Spleen (tissue), 11 donors: Measurements from ENCODE around the gene IFNA13. TPM values are rescaled to one million over a fixed set of nuclear protein-coding genes. Genes with fewer than 3 reads are reported as not detected.
A peak's percentile ranks its signal among the peaks of the same experiment; 100 is the strongest.

Source experiments
- DNase-seq: peaks from one replicate; pipeline ENCODE4 v3.0.0-alpha.2; 2020
- H3K27ac ChIP-seq, 8 donors: fragments of 200-600 bp; sonication (generic) in 7 of 8; 1 replicate in 4 of 8; 2 replicates in 4 of 8; pipeline versions ENCODE4 v1.5.0 to v1.8.0; 2016 to 2021; ENCODE audit warnings: inconsistent platforms in 4 of 8, mild to moderate bottlenecking in 4 of 8, moderate library complexity in 1 of 8
- H3K27me3 ChIP-seq, 7 donors: fragments of 200-600 bp; sonication (generic) in 6 of 7; replicated peaks in 1 of 7; 1 replicate in 4 of 7; 2 replicates in 3 of 7; pipeline versions ENCODE4 v1.5.0 to v1.8.0; 2016 to 2021; ENCODE audit warnings: inconsistent platforms in 3 of 7, mild to moderate bottlenecking in 1 of 7
- H3K36me3 ChIP-seq, 6 donors: fragments of 200-600 bp; sonication (generic) in 5 of 6; 1 replicate in 4 of 6; 2 replicates in 2 of 6; pipeline versions ENCODE4 v1.5.0 to v1.8.0; 2016 to 2021; ENCODE audit warnings: inconsistent platforms in 2 of 6
- H3K4me1 ChIP-seq, 6 donors: fragments of 200-600 bp; sonication (generic) in 5 of 6; 1 replicate in 3 of 6; 2 replicates in 3 of 6; pipeline versions ENCODE4 v1.5.0 to v1.8.0; 2016 to 2021; ENCODE audit warnings: inconsistent platforms in 3 of 6
- H3K4me3 ChIP-seq, 8 donors: fragments of 200-600 bp; sonication (generic) in 7 of 8; 1 replicate in 4 of 8; 2 replicates in 4 of 8; pipeline versions ENCODE4 v1.5.0 to v1.8.0; 2016 to 2021; ENCODE audit warnings: inconsistent platforms in 4 of 8, mild to moderate bottlenecking in 4 of 8, moderate library complexity in 2 of 8
- H3K9me3 ChIP-seq, 8 donors: fragments of 200-600 bp; sonication (generic) in 7 of 8; 1 replicate in 4 of 8; 2 replicates in 4 of 8; pipeline versions ENCODE4 v1.5.0 to v1.8.0; 2016 to 2021; ENCODE audit warnings: inconsistent platforms in 4 of 8
- POLR2A ChIP-seq, 3 donors: fragments of 450-650 bp; IDR thresholded peaks; one replicate each; pipeline ENCODE4 v1.5.1; 2017; ENCODE audit warnings: antibody characterized with exemption in 3 of 3, mild to moderate bottlenecking in 1 of 3
- POLR2AphosphoS5 ChIP-seq, 3 donors: sonication (generic); formaldehyde crosslinking; IDR thresholded peaks; one replicate each; pipeline ENCODE4 v1.5.1; 2017; ENCODE audit warnings: antibody characterized with exemption in 3 of 3
- WGBS, 5 donors: extraction: QIAGEN DNeasy Blood & Tissue Kit in 3 of 5; methylation state at CpG; one replicate each; pipeline versions ENCODE4 v1.1.5 to v1.1.7; 2013 to 2018; 5-methylcytosine and 5-hydroxymethylcytosine counted together
- intact Hi-C: fragments of 100-400 bp; cut with DNase I; formaldehyde crosslinking; loops from one replicate; pipeline ENCODE4 v1.15.0; 2023; ENCODE audit warnings: low total_unique reads
- polyA plus RNA-seq, 3 donors: library from polyadenylated mRNA; stranded (reverse); fragments of 200-250 nt; gene quantifications; one replicate each; pipeline ENCODE4 v1.2.1, GENCODE V29; 2013
- total RNA-seq, 7 donors: library from RNA; depleted of rRNA in 3 of 7; stranded (reverse); fragments of >200 nt in 3 of 7; fragmentation: NEBNext Ultra II Directional in 4 of 7; extraction: Animal tissue kit (Norgen Biotek cat#: 25700) in 4 of 7; gene quantifications; one replicate each; pipeline versions ENCODE4 v1.1.0 to v1.2.1, GENCODE V29; 2016 to 2021
- TF ChIP-seq, protein P1 (sequence below), 11 experiments: fragments of 200-600 bp in 7 of 11; fragments of 450-650 bp in 4 of 11; sonication (generic) in 4 of 11; IDR thresholded peaks in 8 of 11; conservative IDR thresholded peaks in 3 of 11; 1 replicate in 7 of 11; 2 replicates in 4 of 11; pipeline versions ENCODE4 v1.4.0 to v1.8.0; 2016 to 2021; ENCODE audit warnings: antibody characterized with exemption in 11 of 11, inconsistent platforms in 4 of 11, mild to moderate bottlenecking in 1 of 11
- donor health status: healthy with polysubstance abuse.
- donor health status: DM: no; HTN: no; CAD: no; lungs with moderate emphysema.
- donor health status: DM: no; HTN: no; CAD: no.
- donor health status: Bipolar disorder and iron deficiency.
- donor health status: healthy.
- donor health status: DM: no; HTN: no; CAD: no.
- donor health status: DM: yes; HTN: yes; CAD: no.

Gene IFNA13
- total and polyA plus RNA-seq, 10 donors = 0.17 to 1.7 (median 0.86) TPM; not detected in 5

DNA sequence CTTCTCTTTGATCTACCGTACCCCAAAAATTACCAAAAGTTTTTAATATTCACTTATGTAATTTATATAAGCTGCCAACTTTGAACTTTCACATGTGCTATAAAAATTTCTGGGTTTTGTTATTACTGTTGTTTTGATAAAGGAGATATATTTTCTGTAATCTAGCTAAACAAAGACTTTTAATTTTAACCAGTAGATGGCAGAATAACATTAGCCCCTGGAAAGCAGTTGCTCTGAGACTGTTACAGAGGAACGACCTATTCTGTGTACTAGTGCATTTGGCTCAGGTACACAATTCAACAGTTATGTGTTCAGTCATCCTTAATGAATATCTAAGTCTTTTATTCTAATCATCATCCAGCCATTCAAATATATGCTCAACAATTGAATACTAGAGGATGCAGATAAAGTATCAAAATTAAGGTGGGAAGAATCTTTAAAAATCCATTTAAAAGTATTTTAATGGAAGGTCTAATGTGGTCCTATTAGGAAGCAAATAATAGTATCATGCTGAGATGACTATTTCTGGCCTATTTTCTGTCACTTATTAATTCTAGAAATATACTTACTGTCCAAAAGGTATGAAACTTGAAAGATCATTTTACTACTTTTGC lies 41.2 kb downstream of the IFNA13 start:
- H3K36me3 ChIP-seq = peaks cover 0 to 64% (median 16%) of the 10 kb centered on the region in 6 donors
- H3K27me3 ChIP-seq = no peaks in the 10 kb centered on the region
- DNase-seq = no peak
- H3K9me3 ChIP-seq = no peaks in the 10 kb centered on the region
- no peak for TF ChIP-seq POLR2AphosphoS5 (IDR thresholded peaks at IDR 0.05)
- TF ChIP-seq POLR2A (IDR thresholded peaks at IDR 0.05) = no peak
- TF ChIP-seq, protein P1, sequence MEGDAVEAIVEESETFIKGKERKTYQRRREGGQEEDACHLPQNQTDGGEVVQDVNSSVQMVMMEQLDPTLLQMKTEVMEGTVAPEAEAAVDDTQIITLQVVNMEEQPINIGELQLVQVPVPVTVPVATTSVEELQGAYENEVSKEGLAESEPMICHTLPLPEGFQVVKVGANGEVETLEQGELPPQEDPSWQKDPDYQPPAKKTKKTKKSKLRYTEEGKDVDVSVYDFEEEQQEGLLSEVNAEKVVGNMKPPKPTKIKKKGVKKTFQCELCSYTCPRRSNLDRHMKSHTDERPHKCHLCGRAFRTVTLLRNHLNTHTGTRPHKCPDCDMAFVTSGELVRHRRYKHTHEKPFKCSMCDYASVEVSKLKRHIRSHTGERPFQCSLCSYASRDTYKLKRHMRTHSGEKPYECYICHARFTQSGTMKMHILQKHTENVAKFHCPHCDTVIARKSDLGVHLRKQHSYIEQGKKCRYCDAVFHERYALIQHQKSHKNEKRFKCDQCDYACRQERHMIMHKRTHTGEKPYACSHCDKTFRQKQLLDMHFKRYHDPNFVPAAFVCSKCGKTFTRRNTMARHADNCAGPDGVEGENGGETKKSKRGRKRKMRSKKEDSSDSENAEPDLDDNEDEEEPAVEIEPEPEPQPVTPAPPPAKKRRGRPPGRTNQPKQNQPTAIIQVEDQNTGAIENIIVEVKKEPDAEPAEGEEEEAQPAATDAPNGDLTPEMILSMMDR (IDR thresholded peaks at IDR 0.05 in 8 of 11, conservative IDR thresholded peaks at IDR 0.05 in 3 of 11) = peak; percentile 16 to 74 (median 62)
- no peak overlapping the region for H3K27ac ChIP-seq
- peaks cover 22 to 72% (median 54%) of the 10 kb centered on the region in 6 donors for H3K4me1 ChIP-seq
- WGBS, 5 donors = 35 to 41% (median 38%) methylated on average over 2 of the region's 2 CpGs
- intact Hi-C loops = loop anchor here (5.0 kb wide), 1 partner anchor 71 kb away; no protein-coding TSS in a partner anchor
- no peak overlapping the region for H3K4me3 ChIP-seq

DNA sequence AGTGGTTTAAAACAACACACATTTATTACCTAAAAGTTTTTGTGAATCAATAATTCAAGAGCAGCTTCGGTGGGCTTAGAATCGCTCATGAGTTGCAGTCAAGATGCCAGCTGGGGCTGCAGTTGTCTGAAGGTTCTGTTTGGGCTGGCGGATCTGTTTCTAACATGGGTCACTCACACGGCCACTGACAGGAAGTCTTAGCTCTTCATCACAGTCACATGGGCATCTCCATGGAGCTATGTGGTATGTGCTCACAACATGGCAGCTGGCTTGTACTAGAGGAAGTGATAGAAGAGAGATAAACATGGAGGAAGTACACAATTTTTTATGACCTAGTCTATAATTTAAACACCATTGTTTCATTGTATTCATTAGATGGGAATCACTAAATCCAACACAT lies 43.8 kb downstream of the IFNA13 start:
- 71 to 85% (median 76%) methylated on average over 4 of the region's 4 CpGs for WGBS, 5 donors
- Histone ChIP-seq H3K4me3 (no peak overlapping the region), H3K36me3 (peaks cover 0 to 54% (median 16%) of the 10 kb centered on the region in 6 donors), H3K9me3 (no peaks in the 10 kb centered on the region), H3K4me1 (peaks cover 12 to 46% (median 28%) of the 10 kb centered on the region in 6 donors), H3K27me3 (no peaks in the 10 kb centered on the region), H3K27ac (no peak overlapping the region)
- no peak for DNase-seq
- intact Hi-C loops = loop anchor here (5.0 kb wide), 1 partner anchor 468 kb away; no protein-coding TSS in a partner anchor
- TF ChIP-seq, protein P1 (IDR thresholded peaks at IDR 0.05 in 8 of 11, conservative IDR thresholded peaks at IDR 0.05 in 3 of 11) = no peak
- no peak for TF ChIP-seq POLR2A (IDR thresholded peaks at IDR 0.05)

DNA sequence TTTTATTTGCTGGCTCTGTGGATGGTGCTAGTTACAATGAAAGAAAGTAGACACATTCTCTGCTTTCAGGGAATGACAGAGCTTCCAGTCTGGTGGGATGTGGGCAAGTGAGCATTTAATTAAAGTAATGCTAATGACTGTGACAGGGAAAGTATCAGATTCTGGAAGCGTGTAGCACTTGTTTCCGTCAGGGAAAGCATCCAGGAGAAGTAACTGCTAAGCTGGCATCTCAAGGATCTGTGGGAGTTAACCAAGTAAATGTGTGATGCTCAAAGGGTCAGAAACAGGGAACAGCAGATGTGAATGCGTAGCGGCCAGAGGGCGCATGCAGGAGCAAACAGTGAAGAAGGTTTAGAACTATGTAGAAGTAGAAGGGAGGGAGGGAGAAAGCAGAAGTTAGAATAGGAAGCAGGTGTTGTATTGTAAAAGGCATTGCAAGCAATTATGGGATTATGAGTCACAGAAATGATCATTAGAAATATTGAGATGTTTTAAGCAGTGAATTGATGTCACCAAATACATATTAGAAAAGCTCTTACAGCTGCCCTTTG lies 44.9 kb downstream of the IFNA13 start:
- Histone ChIP-seq H3K36me3 (peaks cover 0 to 49% (median 16%) of the 10 kb centered on the region in 6 donors), H3K27me3 (no peaks in the 10 kb centered on the region), H3K4me1 (peaks cover 6 to 43% (median 20%) of the 10 kb centered on the region in 6 donors), H3K4me3 (no peak overlapping the region), H3K27ac (no peak overlapping the region), H3K9me3 (no peaks in the 10 kb centered on the region)
- intact Hi-C loops = loop anchor here (5.0 kb wide), 1 partner anchor 469 kb away; no protein-coding TSS in a partner anchor
- TF ChIP-seq, protein P1 (IDR thresholded peaks at IDR 0.05 in 8 of 11, conservative IDR thresholded peaks at IDR 0.05 in 3 of 11) = no peak
- peak in 1 of 3 donors; percentile 30 for TF ChIP-seq POLR2AphosphoS5 (IDR thresholded peaks at IDR 0.05)
- WGBS, 5 donors = 71 to 83% (median 75%) methylated on average over 5 of the region's 5 CpGs
- no peak for DNase-seq

DNA sequence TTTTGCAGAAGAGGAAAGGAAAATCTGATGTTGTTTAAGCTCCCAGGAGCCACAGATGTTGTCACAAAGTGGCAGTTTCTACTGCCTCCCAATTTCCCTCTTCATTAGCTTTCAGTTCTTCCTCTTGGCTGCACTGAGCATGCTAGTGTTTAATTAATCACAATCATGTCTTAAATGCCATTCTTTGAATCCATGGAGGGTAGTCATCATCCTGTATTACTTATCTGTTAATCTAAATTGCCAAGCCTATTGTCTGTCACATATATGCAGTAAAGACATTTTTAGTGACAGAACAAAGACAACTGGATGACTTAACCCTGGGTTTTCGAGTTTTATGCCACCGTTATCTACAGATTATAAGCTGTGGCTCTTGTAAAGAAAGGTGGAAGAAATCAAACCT lies 47.4 kb downstream of the IFNA13 start:
- Histone ChIP-seq H3K27ac (no peak overlapping the region), H3K9me3 (no peaks in the 10 kb centered on the region), H3K4me3 (no peak overlapping the region), H3K27me3 (no peaks in the 10 kb centered on the region), H3K4me1 (peaks cover 0 to 23% (median 2%) of the 10 kb centered on the region in 6 donors), H3K36me3 (peaks cover 0 to 44% (median 16%) of the 10 kb centered on the region in 6 donors)
- TF ChIP-seq POLR2A (IDR thresholded peaks at IDR 0.05) = no peak
- TF ChIP-seq, protein P1 (IDR thresholded peaks at IDR 0.05 in 8 of 11, conservative IDR thresholded peaks at IDR 0.05 in 3 of 11) = no peak
- TF ChIP-seq POLR2AphosphoS5 (IDR thresholded peaks at IDR 0.05) = no peak
- intact Hi-C loops = loop anchor here (5.0 kb wide), 1 partner anchor 472 kb away; no protein-coding TSS in a partner anchor
- 73 to 88% (median 79%) methylated on average over 2 of the region's 2 CpGs for WGBS, 5 donors
- DNase-seq = no peak
